HEK293 (cell line): ENCODE data around the gene LPP.

Experiments used
- CTCF ChIA-PET: fragments of 350-600 bp; formaldehyde crosslinking; extraction: SDS; loops from one replicate; lab custom pipeline; 2021; ENCODE audit warnings: antibody characterized with exemption; lab: Yijun Ruan, JAX
- POLR2A ChIA-PET: fragments of 300-600 bp; formaldehyde crosslinking; extraction: SDS; loops from one replicate; lab custom pipeline; 2020; ENCODE audit warnings: antibody characterized with exemption, inconsistent platforms; lab: Yijun Ruan, JAX
- H3K27ac ChIP-seq: fragments of 200-500 bp; sonication (Bioruptor generic); 2 replicates; pipeline ENCODE4 v1.5.1; 2014; ENCODE audit warnings: low read depth, low read length, control low read depth, inconsistent platforms; ENCODE audit errors: extremely low read depth
- H3K36me3 ChIP-seq, 2 experiments: fragments of 200-500 bp in 1 of 2; sonication (Bioruptor generic) in 1 of 2; 1 replicate in 1 of 2; 2 replicates in 1 of 2; pipeline ENCODE4 v1.5.1; 2014 to 2017; ENCODE audit warnings: inconsistent platforms in 2 of 2, low read length in 2 of 2; ENCODE audit not compliant: control insufficient read depth in 2 of 2, insufficient read depth in 1 of 2
- H3K4me1 ChIP-seq: fragments of 200-500 bp; sonication (Bioruptor generic); 2 replicates; pipeline ENCODE4 v1.5.1; 2014; ENCODE audit warnings: mild to moderate bottlenecking, low read length, inconsistent platforms; ENCODE audit not compliant: control insufficient read depth, insufficient read depth
- H3K4me3 ChIP-seq: 2 replicates; pipeline ENCODE4 v1.5.1; 2011; ENCODE audit warnings: low read depth, mild to moderate bottlenecking, control low read depth, low read length, moderate library complexity
- H3K9me3 ChIP-seq: fragments of 200-500 bp; sonication (Bioruptor generic); 2 replicates; pipeline ENCODE4 v1.5.1; 2014; ENCODE audit warnings: low read depth, low read length, inconsistent platforms; ENCODE audit not compliant: control insufficient read depth, insufficient read depth
- GLIS2 ChIP-seq: fragments of 450-650 bp; formaldehyde crosslinking; IDR thresholded peaks from 2 replicates; pipeline ENCODE4 v1.5.1; 2016; ENCODE audit warnings: missing biosample characterization, missing genetic modification characterization
- HOXC10 ChIP-seq: sonication (generic); formaldehyde crosslinking; IDR thresholded peaks from 2 replicates; pipeline ENCODE4 v1.8.1; 2023; ENCODE audit warnings: mild to moderate bottlenecking, missing genetic modification reagents
- IKZF3 ChIP-seq: fragments of 450-650 bp; IDR thresholded peaks from 2 replicates; pipeline ENCODE4 v1.5.0; 2018; ENCODE audit warnings: missing biosample characterization, mild to moderate bottlenecking, missing genetic modification characterization, moderate library complexity
- MZF1 ChIP-seq: fragments of 450-650 bp; formaldehyde crosslinking; IDR thresholded peaks from 2 replicates; pipeline ENCODE4 v1.5.1; 2017; ENCODE audit warnings: missing biosample characterization, missing genetic modification characterization, borderline replicate concordance
- YY2 ChIP-seq: fragments of 450-650 bp; formaldehyde crosslinking; IDR thresholded peaks from 2 replicates; pipeline ENCODE4 v1.5.1; 2016; ENCODE audit warnings: missing biosample characterization, missing genetic modification characterization
- ZBTB17 ChIP-seq: fragments of 450-650 bp; formaldehyde crosslinking; IDR thresholded peaks from 2 replicates; pipeline ENCODE4 v1.5.1; 2016; ENCODE audit warnings: missing biosample characterization, missing genetic modification characterization
- ZFP69B ChIP-seq: fragments of 450-650 bp; formaldehyde crosslinking; IDR thresholded peaks from 2 replicates; pipeline ENCODE4 v1.5.1; 2016; ENCODE audit warnings: missing biosample characterization, missing genetic modification characterization
- ZIC2 ChIP-seq: fragments of 450-650 bp; formaldehyde crosslinking; IDR thresholded peaks from 2 replicates; pipeline ENCODE4 v1.5.1; 2016; ENCODE audit warnings: missing biosample characterization, missing genetic modification characterization
- ZNF155 ChIP-seq: fragments of 450-650 bp; formaldehyde crosslinking; IDR thresholded peaks from 2 replicates; pipeline ENCODE4 v1.5.1; 2016; ENCODE audit warnings: missing biosample characterization, missing genetic modification characterization
- ZNF174 ChIP-seq: fragments of 450-650 bp; formaldehyde crosslinking; IDR thresholded peaks from 2 replicates; pipeline ENCODE4 v1.5.0; 2017; ENCODE audit warnings: missing biosample characterization, mild to moderate bottlenecking, missing genetic modification characterization
- ZNF302 ChIP-seq: fragments of 450-650 bp; formaldehyde crosslinking; IDR thresholded peaks from 2 replicates; pipeline ENCODE4 v1.5.1; 2016; ENCODE audit warnings: missing biosample characterization, missing genetic modification characterization, low read depth
- ZNF404 ChIP-seq: fragments of 450-650 bp; formaldehyde crosslinking; IDR thresholded peaks from 2 replicates; pipeline ENCODE4 v1.5.1; 2017; ENCODE audit warnings: missing biosample characterization, missing genetic modification characterization
- ZNF473 ChIP-seq: fragments of 450-650 bp; formaldehyde crosslinking; IDR thresholded peaks from 2 replicates; pipeline ENCODE4 v1.5.1; 2017; ENCODE audit warnings: missing biosample characterization, missing genetic modification characterization
- ZNF501 ChIP-seq: fragments of 450-650 bp; formaldehyde crosslinking; IDR thresholded peaks from 2 replicates; pipeline ENCODE4 v1.5.1; 2016; ENCODE audit warnings: missing biosample characterization, missing genetic modification characterization
- ZNF548 ChIP-seq: fragments of 450-650 bp; formaldehyde crosslinking; IDR thresholded peaks from 2 replicates; pipeline ENCODE4 v1.5.1; 2016; ENCODE audit warnings: missing biosample characterization, missing genetic modification characterization
- ZNF560 ChIP-seq: fragments of 450-650 bp; formaldehyde crosslinking; IDR thresholded peaks from 2 replicates; pipeline ENCODE4 v1.5.1; 2017; ENCODE audit warnings: missing biosample characterization, missing genetic modification characterization, borderline replicate concordance
- ZNF677 ChIP-seq: fragments of 450-650 bp; IDR thresholded peaks from 2 replicates; pipeline ENCODE4 v1.5.0; 2018; ENCODE audit warnings: missing biosample characterization, mild to moderate bottlenecking, missing genetic modification characterization, moderate library complexity
- ZNF747 ChIP-seq: fragments of 450-650 bp; formaldehyde crosslinking; IDR thresholded peaks from 2 replicates; pipeline ENCODE4 v1.5.1; 2016; ENCODE audit warnings: missing biosample characterization, missing genetic modification characterization
- ZNF776 ChIP-seq: fragments of 450-650 bp; formaldehyde crosslinking; IDR thresholded peaks from 2 replicates; pipeline ENCODE4 v1.5.0; 2017; ENCODE audit warnings: missing biosample characterization, missing genetic modification characterization, borderline replicate concordance
- ZXDB ChIP-seq: fragments of 450-650 bp; formaldehyde crosslinking; IDR thresholded peaks from 2 replicates; pipeline ENCODE4 v1.5.1; 2016; ENCODE audit warnings: missing biosample characterization, missing genetic modification characterization
- TF ChIP-seq, protein P1 (sequence below): fragments of 450-650 bp; formaldehyde crosslinking; IDR thresholded peaks from 2 replicates; pipeline ENCODE4 v1.5.1; 2016; ENCODE audit warnings: missing biosample characterization, missing genetic modification characterization
- TF ChIP-seq, protein P2 (sequence below): fragments of 450-650 bp; IDR thresholded peaks from 2 replicates; pipeline ENCODE4 v1.5.1; 2018; ENCODE audit warnings: missing biosample characterization, mild to moderate bottlenecking, missing genetic modification characterization
- TF ChIP-seq, protein P3 (sequence below): fragments of 450-650 bp; formaldehyde crosslinking; IDR thresholded peaks from 2 replicates; pipeline ENCODE4; 2016; ENCODE audit warnings: missing biosample characterization, missing genetic modification characterization
- TF ChIP-seq, protein P4 (sequence below): fragments of 450-650 bp; formaldehyde crosslinking; IDR thresholded peaks from 2 replicates; pipeline ENCODE4 v1.5.0; 2017; ENCODE audit warnings: missing biosample characterization, missing genetic modification characterization, borderline replicate concordance

Gene LPP

DNA sequence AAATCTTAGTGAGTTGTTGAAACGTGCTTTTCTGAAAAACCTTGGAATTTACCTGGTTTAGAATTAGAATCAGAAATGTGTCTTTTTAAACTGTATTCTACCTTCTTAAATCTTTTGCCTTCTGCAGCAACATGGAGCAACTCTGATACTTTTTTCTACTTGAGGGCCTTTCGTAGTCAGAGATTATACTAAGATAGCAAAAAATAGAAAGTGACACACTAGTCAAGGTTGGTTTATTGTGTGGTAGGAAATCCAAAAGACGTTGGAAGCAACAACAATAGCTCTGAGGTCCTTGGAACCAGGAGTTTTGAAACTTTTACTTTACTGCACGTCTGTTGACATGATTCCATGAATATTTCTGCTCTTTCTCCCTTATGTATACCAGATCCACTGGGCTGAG lies 294.9 kb downstream of the LPP start:
- no peaks in the 10 kb centered on the region for H3K9me3 ChIP-seq
- no peak for TF ChIP-seq ZNF747 (tag by site-specific recombination)
- TF ChIP-seq ZIC2 (tag by site-specific recombination), result no peak
- TF ChIP-seq, protein P1, sequence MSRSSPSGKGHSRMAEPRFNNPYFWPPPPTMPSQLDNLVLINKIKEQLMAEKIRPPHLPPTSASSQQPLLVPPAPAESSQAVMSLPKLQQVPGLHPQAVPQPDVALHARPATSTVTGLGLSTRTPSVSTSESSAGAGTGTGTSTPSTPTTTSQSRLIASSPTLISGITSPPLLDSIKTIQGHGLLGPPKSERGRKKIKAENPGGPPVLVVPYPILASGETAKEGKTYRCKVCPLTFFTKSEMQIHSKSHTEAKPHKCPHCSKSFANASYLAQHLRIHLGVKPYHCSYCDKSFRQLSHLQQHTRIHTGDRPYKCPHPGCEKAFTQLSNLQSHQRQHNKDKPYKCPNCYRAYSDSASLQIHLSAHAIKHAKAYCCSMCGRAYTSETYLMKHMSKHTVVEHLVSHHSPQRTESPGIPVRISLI (tag by site-specific recombination), result no peak
- no peak for TF ChIP-seq GLIS2 (tag by site-specific recombination)
- TF ChIP-seq MZF1 (tag by site-specific recombination), result no peak
- no peak for TF ChIP-seq ZXDB (tag by site-specific recombination)
- no peak for TF ChIP-seq ZNF548 (tag by site-specific recombination)
- TF ChIP-seq IKZF3, result no peak
- no peak for TF ChIP-seq ZNF501 (tag by site-specific recombination)
- TF ChIP-seq ZNF677, result no peak
- TF ChIP-seq, protein P2, sequence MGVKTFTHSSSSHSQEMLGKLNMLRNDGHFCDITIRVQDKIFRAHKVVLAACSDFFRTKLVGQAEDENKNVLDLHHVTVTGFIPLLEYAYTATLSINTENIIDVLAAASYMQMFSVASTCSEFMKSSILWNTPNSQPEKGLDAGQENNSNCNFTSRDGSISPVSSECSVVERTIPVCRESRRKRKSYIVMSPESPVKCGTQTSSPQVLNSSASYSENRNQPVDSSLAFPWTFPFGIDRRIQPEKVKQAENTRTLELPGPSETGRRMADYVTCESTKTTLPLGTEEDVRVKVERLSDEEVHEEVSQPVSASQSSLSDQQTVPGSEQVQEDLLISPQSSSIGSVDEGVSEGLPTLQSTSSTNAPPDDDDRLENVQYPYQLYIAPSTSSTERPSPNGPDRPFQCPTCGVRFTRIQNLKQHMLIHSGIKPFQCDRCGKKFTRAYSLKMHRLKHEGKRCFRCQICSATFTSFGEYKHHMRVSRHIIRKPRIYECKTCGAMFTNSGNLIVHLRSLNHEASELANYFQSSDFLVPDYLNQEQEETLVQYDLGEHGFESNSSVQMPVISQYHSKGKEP (tag by site-specific recombination), result no peak
- no peak for TF ChIP-seq ZNF155 (tag by site-specific recombination)
- no peak for TF ChIP-seq ZNF473 (tag by site-specific recombination)
- no peak for TF ChIP-seq ZNF560 (tag by site-specific recombination)
- TF ChIP-seq HOXC10 (CRISPR knock-in tag), result no peak
- no peak for TF ChIP-seq ZNF404 (tag by site-specific recombination)
- no peaks in the 10 kb centered on the region for H3K36me3 ChIP-seq
- ChIA-PET CTCF (no interaction called here), POLR2A (no interaction called here)
- no peak overlapping the region for H3K4me3 ChIP-seq
- H3K4me1 ChIP-seq, result no peaks in the 10 kb centered on the region
- H3K27ac ChIP-seq, result no peak overlapping the region

DNA sequence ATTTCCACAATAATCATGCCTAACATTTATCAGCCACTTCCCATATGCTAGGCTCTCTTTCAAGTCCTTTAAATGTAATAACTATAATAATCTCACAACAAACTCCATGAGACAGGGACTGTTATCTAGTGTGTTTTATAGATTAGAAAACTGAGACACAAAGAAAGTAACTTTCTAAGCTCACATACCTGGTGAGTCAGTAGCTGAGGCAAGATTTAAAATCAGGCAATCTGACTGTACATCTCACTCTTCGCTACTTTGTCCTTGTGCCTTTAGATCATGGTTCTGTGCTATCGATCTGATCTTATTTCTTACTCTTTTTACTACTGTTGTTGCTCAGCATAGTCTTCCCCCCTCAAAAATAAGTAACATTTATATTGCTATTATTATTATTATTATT lies 295.5 kb downstream of the LPP start:
- no peaks in the 10 kb centered on the region for H3K4me1 ChIP-seq
- H3K4me3 ChIP-seq, result no peak overlapping the region
- H3K36me3 ChIP-seq, result no peaks in the 10 kb centered on the region
- CTCF ChIA-PET, result no interaction called here
- no peak for TF ChIP-seq ZNF776
- TF ChIP-seq YY2 (tag by site-specific recombination), result no peak
- TF ChIP-seq ZNF155 (tag by site-specific recombination), result no peak
- no peak for TF ChIP-seq ZNF302 (tag by site-specific recombination)
- TF ChIP-seq ZFP69B (tag by site-specific recombination), result no peak
- no peak for TF ChIP-seq ZNF174 (tag by site-specific recombination)
- TF ChIP-seq, protein P3, sequence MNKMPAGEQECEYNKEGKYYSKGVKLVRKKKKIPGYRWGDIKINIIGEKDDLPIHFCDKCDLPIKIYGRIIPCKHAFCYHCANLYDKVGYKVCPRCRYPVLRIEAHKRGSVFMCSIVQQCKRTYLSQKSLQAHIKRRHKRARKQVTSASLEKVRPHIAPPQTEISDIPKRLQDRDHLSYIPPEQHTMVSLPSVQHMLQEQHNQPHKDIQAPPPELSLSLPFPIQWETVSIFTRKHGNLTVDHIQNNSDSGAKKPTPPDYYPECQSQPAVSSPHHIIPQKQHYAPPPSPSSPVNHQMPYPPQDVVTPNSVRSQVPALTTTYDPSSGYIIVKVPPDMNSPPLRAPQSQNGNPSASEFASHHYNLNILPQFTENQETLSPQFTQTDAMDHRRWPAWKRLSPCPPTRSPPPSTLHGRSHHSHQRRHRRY (tag by site-specific recombination), result no peak
- TF ChIP-seq ZBTB17 (tag by site-specific recombination), result no peak
- TF ChIP-seq, protein P4, sequence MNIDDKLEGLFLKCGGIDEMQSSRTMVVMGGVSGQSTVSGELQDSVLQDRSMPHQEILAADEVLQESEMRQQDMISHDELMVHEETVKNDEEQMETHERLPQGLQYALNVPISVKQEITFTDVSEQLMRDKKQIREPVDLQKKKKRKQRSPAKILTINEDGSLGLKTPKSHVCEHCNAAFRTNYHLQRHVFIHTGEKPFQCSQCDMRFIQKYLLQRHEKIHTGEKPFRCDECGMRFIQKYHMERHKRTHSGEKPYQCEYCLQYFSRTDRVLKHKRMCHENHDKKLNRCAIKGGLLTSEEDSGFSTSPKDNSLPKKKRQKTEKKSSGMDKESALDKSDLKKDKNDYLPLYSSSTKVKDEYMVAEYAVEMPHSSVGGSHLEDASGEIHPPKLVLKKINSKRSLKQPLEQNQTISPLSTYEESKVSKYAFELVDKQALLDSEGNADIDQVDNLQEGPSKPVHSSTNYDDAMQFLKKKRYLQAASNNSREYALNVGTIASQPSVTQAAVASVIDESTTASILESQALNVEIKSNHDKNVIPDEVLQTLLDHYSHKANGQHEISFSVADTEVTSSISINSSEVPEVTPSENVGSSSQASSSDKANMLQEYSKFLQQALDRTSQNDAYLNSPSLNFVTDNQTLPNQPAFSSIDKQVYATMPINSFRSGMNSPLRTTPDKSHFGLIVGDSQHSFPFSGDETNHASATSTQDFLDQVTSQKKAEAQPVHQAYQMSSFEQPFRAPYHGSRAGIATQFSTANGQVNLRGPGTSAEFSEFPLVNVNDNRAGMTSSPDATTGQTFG (tag by site-specific recombination), result no peak
- TF ChIP-seq, all 188 proteins: peak for 0
- Histone ChIP-seq H3K27ac (no peak overlapping the region), H3K9me3 (no peaks in the 10 kb centered on the region)
- POLR2A ChIA-PET, result no interaction called here
